Muscle of leg (tissue), 11 donors: ENCODE data around the gene CD96. TPM values are rescaled to one million over a fixed set of nuclear protein-coding genes. Genes with fewer than 3 reads are reported as not detected.
"Not testable (repeated sequence)": the region's sequence is repeated elsewhere in the genome, so short reads cannot be mapped to it uniquely, and the experiment has no call there.

Experiments
- DNase-seq: peaks from one replicate; pipeline ENCODE4 v3.0.0; 2013
- H3K27ac ChIP-seq: one replicate; pipeline ENCODE4 v1.5.1; 2013; ENCODE audit warnings: mild to moderate bottlenecking, low read length, control low read depth
- H3K27me3 ChIP-seq: one replicate; pipeline ENCODE4 v1.6.1; 2013; ENCODE audit warnings: low read length; ENCODE audit not compliant: control insufficient read depth, insufficient read depth
- H3K36me3 ChIP-seq: one replicate; pipeline ENCODE4 v1.6.1; 2013; ENCODE audit warnings: low read length; ENCODE audit not compliant: control insufficient read depth, insufficient read depth
- H3K4me1 ChIP-seq: one replicate; pipeline ENCODE4 v1.6.1; 2013; ENCODE audit warnings: low read length; ENCODE audit not compliant: control insufficient read depth, insufficient read depth
- H3K4me3 ChIP-seq: one replicate; pipeline ENCODE4 v1.5.1; 2013; ENCODE audit warnings: low read length, control low read depth
- H3K9me3 ChIP-seq: replicated peaks from 2 replicates; pipeline ENCODE4 v1.6.1; 2013; ENCODE audit warnings: low read depth, low read length; ENCODE audit not compliant: control insufficient read depth
- WGBS: methylation state at CpG from one replicate; pipeline ENCODE4 v1.1.5; 2013; ENCODE audit warnings: missing lambda C conversion rate; ENCODE audit not compliant: insufficient coverage; 5-methylcytosine and 5-hydroxymethylcytosine counted together
- polyA plus RNA-seq, 8 donors: library from polyadenylated mRNA; unstranded; fragments of 120-200 nt; gene quantifications; one replicate each; pipeline versions ENCODE4 v1.2.1 to v1.2.3, GENCODE V29; 2013; ENCODE audit warnings: inconsistent platforms in 1 of 8, low replicate concordance in 1 of 8; ENCODE audit not compliant: insufficient read length in 8 of 8, insufficient read depth in 1 of 8
- total RNA-seq: library from RNA; stranded (reverse); fragments of 120-200 nt; gene quantifications from one replicate; pipeline ENCODE4 v1.2.4, GENCODE V29; 2013

CD96 gene
- total and polyA plus RNA-seq, 9 donors = 0.22 to 0.48 (median 0.35) TPM

- H3K9me3 ChIP-seq = no peaks in the 10 kb centered on the region
- DNase-seq = no peak
- H3K4me3 ChIP-seq = no peak overlapping the region
- H3K27ac ChIP-seq = no peak overlapping the region
- WGBS = no CpG with 5 or more reads among the region's 1 CpG
- no peaks in the 10 kb centered on the region for H3K36me3 ChIP-seq
- no peaks in the 10 kb centered on the region for H3K27me3 ChIP-seq
- H3K4me1 ChIP-seq = no peaks in the 10 kb centered on the region
Measured at GRCh38 chr3:111548092-111548491, 6.1 kb downstream of the CD96 start.

GRCh38 chr3:111548756-111549155, 6.8 kb downstream of the CD96 start:
- DNase-seq = no peak
- Histone ChIP-seq H3K36me3 (no peaks in the 10 kb centered on the region), H3K27ac (no peak overlapping the region), H3K4me1 (no peaks in the 10 kb centered on the region), H3K27me3 (no peaks in the 10 kb centered on the region), H3K4me3 (no peak overlapping the region), H3K9me3 (no peaks in the 10 kb centered on the region)

- not testable (repeated sequence) for H3K9me3 ChIP-seq
- 97% methylated on average over 15 of the region's 25 CpGs for WGBS
Measured at GRCh38 chr3:111561902-111562301, 19.9 kb downstream of the CD96 start.

GRCh38 chr3:111566844-111567243, 24.8 kb downstream of the CD96 start:
- Histone ChIP-seq H3K4me3 (no peak overlapping the region), H3K27ac (no peak overlapping the region), H3K36me3 (no peaks in the 10 kb centered on the region), H3K27me3 (no peaks in the 10 kb centered on the region), H3K4me1 (no peaks in the 10 kb centered on the region), H3K9me3 (no peaks in the 10 kb centered on the region)
- DNase-seq = no peak
- WGBS = no CpG with 5 or more reads among the region's 2 CpGs

More at GRCh38 chr3:111561902-111562301, 19.9 kb downstream of the CD96 start:
- not testable (repeated sequence) for H3K4me1 ChIP-seq, H3K27me3 ChIP-seq, H3K27ac ChIP-seq, DNase-seq, H3K36me3 ChIP-seq, H3K4me3 ChIP-seq

GRCh38 chr3:111568355-111568754, 26.4 kb downstream of the CD96 start:
- no peak overlapping the region for H3K27ac ChIP-seq
- H3K9me3 ChIP-seq = no peaks in the 10 kb centered on the region
- no peak overlapping the region for H3K4me3 ChIP-seq
- H3K4me1 ChIP-seq = no peaks in the 10 kb centered on the region
- H3K36me3 ChIP-seq = no peaks in the 10 kb centered on the region
- no peak for DNase-seq
- no peaks in the 10 kb centered on the region for H3K27me3 ChIP-seq
- no CpG with 5 or more reads among the region's 2 CpGs for WGBS

- Histone ChIP-seq H3K27ac (no peak overlapping the region), H3K9me3 (no peaks in the 10 kb centered on the region), H3K36me3 (no peaks in the 10 kb centered on the region), H3K4me1 (no peaks in the 10 kb centered on the region), H3K4me3 (no peak overlapping the region), H3K27me3 (no peaks in the 10 kb centered on the region)
- no peak for DNase-seq
Measured at GRCh38 chr3:111568911-111569310, 26.9 kb downstream of the CD96 start.

GRCh38 chr3:111570404-111571030, 28.5 kb downstream of the CD96 start:
- DNase-seq = no peak
- Histone ChIP-seq H3K27me3 (no peaks in the 10 kb centered on the region), H3K9me3 (no peaks in the 10 kb centered on the region), H3K27ac (no peak overlapping the region), H3K4me1 (no peaks in the 10 kb centered on the region), H3K4me3 (no peak overlapping the region), H3K36me3 (no peaks in the 10 kb centered on the region)
- WGBS = 88% methylated on average over 9 of the region's 12 CpGs

- no peaks in the 10 kb centered on the region for H3K27me3 ChIP-seq
- H3K4me1 ChIP-seq = no peaks in the 10 kb centered on the region
- DNase-seq = no peak
- no peak overlapping the region for H3K27ac ChIP-seq
- H3K4me3 ChIP-seq = no peak overlapping the region
- no peaks in the 10 kb centered on the region for H3K36me3 ChIP-seq
- WGBS = no CpG with 5 or more reads among the region's 1 CpG
- no peaks in the 10 kb centered on the region for H3K9me3 ChIP-seq
Measured at GRCh38 chr3:111571282-111571681, 29.3 kb downstream of the CD96 start.

GRCh38 chr3:111571907-111572460, 30.0 kb downstream of the CD96 start:
- no peak overlapping the region for H3K4me3 ChIP-seq
- no peaks in the 10 kb centered on the region for H3K9me3 ChIP-seq
- no peaks in the 10 kb centered on the region for H3K4me1 ChIP-seq
- no CpG with 5 or more reads among the region's 6 CpGs for WGBS
- no peak for DNase-seq
- no peak overlapping the region for H3K27ac ChIP-seq
- H3K36me3 ChIP-seq = no peaks in the 10 kb centered on the region
- no peaks in the 10 kb centered on the region for H3K27me3 ChIP-seq

GRCh38 chr3:111577113-111577512, 35.1 kb downstream of the CD96 start:
- 22% methylated on average over 1 of the region's 1 CpG for WGBS

More at GRCh38 chr3:111577113-111577512, 35.1 kb downstream of the CD96 start:
- Histone ChIP-seq H3K4me1 (no peaks in the 10 kb centered on the region), H3K9me3 (no peaks in the 10 kb centered on the region), H3K4me3 (no peak overlapping the region), H3K36me3 (no peaks in the 10 kb centered on the region), H3K27me3 (no peaks in the 10 kb centered on the region), H3K27ac (no peak overlapping the region)
- DNase-seq = no peak
